Measurements from ENCODE around the gene MSH3. TPM values are rescaled to one million over a fixed set of nuclear protein-coding genes. Genes with fewer than 3 reads are reported as not detected.
"Not testable (repeated sequence)": the region's sequence is repeated elsewhere in the genome, so short reads cannot be mapped to it uniquely, and the experiment has no call there.

The MSH3 gene
- total and polyA plus RNA-seq, 2 of the 8 experiments (the other 6 are each of a cell fraction or from before 2014, with no cell fraction given) = 3.6 to 22.6 TPM

GRCh38 chr5:80789319-80790016 lies 135.0 kb downstream of the MSH3 start:
- H3K4me3 ChIP-seq (ENCODE audit: extremely low read depth in 1 of 4, insufficient read depth in 2 of 4, low read depth in 3 of 4, low read length in 4 of 4); H3K36me3 ChIP-seq (ENCODE audit: control insufficient read depth in 2 of 4, insufficient read depth in 4 of 4, low read length in 3 of 4); H3K4me2 ChIP-seq (ENCODE audit: insufficient read depth in 1 of 2, low read depth in 2 of 2, low read length in 2 of 2); H3K9ac ChIP-seq (replicated peaks in 1 of 4; ENCODE audit: extremely low read depth in 1 of 4, low read depth in 3 of 4, low read length in 3 of 4); H4K20me1 ChIP-seq (replicated peaks in 1 of 2; ENCODE audit: control insufficient read depth in 1 of 2, insufficient read depth in 2 of 2, low read length in 2 of 2); H2BK20ac ChIP-seq (ENCODE audit: low read length); H2BK12ac ChIP-seq (ENCODE audit: low read depth, low read length); H3K14ac ChIP-seq (ENCODE audit: insufficient read length); H3K4ac ChIP-seq (replicated peaks; ENCODE audit: insufficient read length, low read depth, low read length); H3K23me2 ChIP-seq (ENCODE audit: low read depth, low read length); H3K79me1 ChIP-seq (ENCODE audit: low read depth, low read length); POLR2A ChIA-PET (ENCODE audit: partially characterized antibody); H2BK5ac ChIP-seq (ENCODE audit: low read depth, low read length); H3K9me3 ChIP-seq (ENCODE audit: insufficient read depth in 2 of 2, low read depth in 1 of 2, low read length in 1 of 2); H3K23ac ChIP-seq (ENCODE audit: insufficient read length); H3K56ac ChIP-seq (replicated peaks; ENCODE audit: insufficient read length, low read depth, low read length); H3K79me2 ChIP-seq (ENCODE audit: control insufficient read depth in 1 of 2, insufficient read depth in 2 of 2, low read length in 2 of 2); H2AK5ac ChIP-seq (ENCODE audit: low read depth, low read length); H2AFZ ChIP-seq (ENCODE audit: low read length); H3K18ac ChIP-seq (ENCODE audit: extremely low read depth, low read length); H4K8ac ChIP-seq (ENCODE audit: extremely low read depth, insufficient read depth, low read length); H3K4me1 ChIP-seq (replicated peaks in 1 of 4; ENCODE audit: control insufficient read depth in 3 of 4, insufficient read depth in 4 of 4, low read length in 3 of 4); CTCF ChIA-PET (ENCODE audit: partially characterized antibody); H4K91ac ChIP-seq (replicated peaks; ENCODE audit: insufficient read length, low read length); H4K5ac ChIP-seq (ENCODE audit: insufficient read length, low read depth, low read length); H2BK15ac ChIP-seq (ENCODE audit: low read length); H3K27ac ChIP-seq (ENCODE audit: low read depth, low read length); H2BK120ac ChIP-seq (replicated peaks; ENCODE audit: low read depth, low read length); H3K27me3 ChIP-seq (replicated peaks in 1 of 4; ENCODE audit: control insufficient read depth in 3 of 4, extremely low read depth in 1 of 4, insufficient read depth in 3 of 4, low read length in 3 of 4); DNase-seq (ENCODE audit: low read depth in 1 of 2, low spot score in 2 of 2); FAIRE-seq: not testable (repeated sequence)
- WGBS, 2 experiments (ENCODE audit: extremely low coverage in 1 of 2, insufficient coverage in 1 of 2, insufficient read length in 1 of 2, insufficient replicate concordance in 2 of 2, low coverage in 1 of 2, low lambda C conversion rate in 2 of 2, missing lambda C conversion rate in 1 of 2) = 87% methylated on average over 7 of the region's 7 CpGs; no CpG with 5 or more reads in 1 of the 2 experiments

Measured in H1 (cell line).